Transverse colon (tissue), 4 donors: ENCODE data around the gene FBXL14. TPM values are rescaled to one million over a fixed set of nuclear protein-coding genes. Genes with fewer than 3 reads are reported as not detected.
"Not testable (repeated sequence)": the region's sequence is repeated elsewhere in the genome, so short reads cannot be mapped to it uniquely, and the experiment has no call there.

Experiments
- DNase-seq: peaks from one replicate; pipeline ENCODE4 v3.0.0-alpha.2; 2019
- H3K27ac ChIP-seq, 4 donors: fragments of 200-600 bp; sonication (generic); 2 replicates each; pipeline ENCODE4 v1.5.1; 2016 to 2018; ENCODE audit warnings: inconsistent platforms in 4 of 4
- H3K27me3 ChIP-seq: fragments of 200-600 bp; sonication (generic); 2 replicates; pipeline ENCODE4 v1.5.1; 2017; ENCODE audit warnings: inconsistent platforms
- H3K36me3 ChIP-seq, 4 donors: fragments of 200-600 bp; sonication (generic); 2 replicates each; pipeline ENCODE4 v1.5.1; 2017 to 2019; ENCODE audit warnings: inconsistent platforms in 4 of 4
- H3K4me1 ChIP-seq, 4 donors: fragments of 200-600 bp; sonication (generic); 2 replicates each; pipeline ENCODE4 v1.5.1; 2017 to 2020; ENCODE audit warnings: inconsistent platforms in 4 of 4
- H3K4me3 ChIP-seq, 4 donors: fragments of 200-600 bp; sonication (generic); 1 replicate in 1 of 4; 2 replicates in 3 of 4; pipeline versions ENCODE4 v1.5.1 to v1.6.1; 2017 to 2019; ENCODE audit warnings: inconsistent platforms in 4 of 4
- H3K9me3 ChIP-seq, 2 donors: fragments of 200-600 bp; sonication (generic); 2 replicates each; pipeline ENCODE4 v1.5.1; 2017 to 2019; ENCODE audit warnings: inconsistent platforms in 2 of 2
- EP300 ChIP-seq: sonication (generic); formaldehyde crosslinking; IDR thresholded peaks from one replicate; pipeline ENCODE4 v1.6.1; 2017; ENCODE audit warnings: antibody characterized with exemption, low read depth
- POLR2A ChIP-seq: fragments of 450-650 bp; IDR thresholded peaks from one replicate; pipeline ENCODE4 v1.6.1; 2016; ENCODE audit warnings: antibody characterized with exemption, mild to moderate bottlenecking, moderate library complexity
- POLR2AphosphoS5 ChIP-seq, 3 donors: sonication (generic); formaldehyde crosslinking; IDR thresholded peaks; one replicate each; pipeline ENCODE4 v1.6.1; 2016; ENCODE audit warnings: antibody characterized with exemption in 3 of 3
- WGBS, 2 donors: methylation state at CpG; one replicate each; pipeline ENCODE4 v1.1.5; 2018; ENCODE audit warnings: low coverage in 1 of 2; 5-methylcytosine and 5-hydroxymethylcytosine counted together
- in situ Hi-C, 4 donors: fragments of 200-750 bp; cut with MboI; loops; one replicate each; pipeline versions ENCODE4 v1.15.0 to v1.15.1; 2017; ENCODE audit warnings: low sequenced_read_pairs in 3 of 4, low pct_ligation_motif_present in 1 of 4, low pct_unique_long_range_greater_than_20kb in 1 of 4
- intact Hi-C: fragments of 100-400 bp; cut with DNase I; formaldehyde crosslinking; loops from one replicate; pipeline ENCODE4 v1.15.1; 2023; ENCODE audit warnings: low total_unique reads
- total RNA-seq, 4 donors: library from RNA; depleted of rRNA; stranded (reverse); fragments of >200 nt; gene quantifications; one replicate each; pipeline ENCODE4 v1.1.0, GENCODE V29; 2016
- TF ChIP-seq, protein P1 (sequence below), 5 experiments: fragments of 200-600 bp in 3 of 5; fragments of 450-650 bp in 2 of 5; sonication (generic) in 3 of 5; IDR thresholded peaks; 1 replicate in 2 of 5; 2 replicates in 3 of 5; pipeline ENCODE4 v1.5.1; 2016 to 2017; ENCODE audit warnings: antibody characterized with exemption in 5 of 5, inconsistent platforms in 3 of 5, mild to moderate bottlenecking in 2 of 5, moderate library complexity in 1 of 5

The FBXL14 gene
- total RNA-seq, 4 donors from 2014 or later: 15.5 to 44.4 (median 28.0) TPM

DNA sequence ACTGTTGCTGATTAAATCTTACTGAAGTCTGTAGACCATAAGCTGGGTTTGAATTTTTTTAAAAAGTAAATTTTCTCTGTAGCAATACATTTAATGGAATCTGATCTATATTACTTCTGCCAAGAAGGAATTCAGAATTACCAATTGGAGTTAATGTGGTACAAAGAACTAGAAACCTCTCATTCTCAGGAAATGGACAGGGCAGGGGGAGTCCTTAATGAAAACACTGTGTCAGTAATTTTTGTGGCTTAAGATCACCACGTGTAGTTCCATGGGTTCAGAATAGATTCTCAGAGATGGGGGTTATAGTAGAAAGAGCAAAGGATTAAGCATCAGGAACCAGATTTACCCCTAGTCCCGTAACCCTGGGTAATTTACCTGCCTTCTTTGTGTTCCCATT, 30.3 kb downstream of the FBXL14 start:
- in situ Hi-C loops (loop anchor here in 1 of 4 donors (25.0 kb wide), 1 partner anchor 452 kb away; no protein-coding TSS in a partner anchor), intact Hi-C loops (no loop called here)
- 58 to 81% methylated on average over 2 of the region's 2 CpGs for WGBS, 2 donors
- Histone ChIP-seq H3K36me3 (no peaks in the 10 kb centered on the region), H3K27me3 (no peaks in the 10 kb centered on the region), H3K4me1 (no peaks in the 10 kb centered on the region), H3K27ac (no peak overlapping the region), H3K4me3 (no peak overlapping the region), H3K9me3 (no peaks in the 10 kb centered on the region)
- TF ChIP-seq EP300 (no peak), POLR2A (no peak), POLR2AphosphoS5 (IDR thresholded peaks at IDR 0.05) (no peak)
- TF ChIP-seq, protein P1, sequence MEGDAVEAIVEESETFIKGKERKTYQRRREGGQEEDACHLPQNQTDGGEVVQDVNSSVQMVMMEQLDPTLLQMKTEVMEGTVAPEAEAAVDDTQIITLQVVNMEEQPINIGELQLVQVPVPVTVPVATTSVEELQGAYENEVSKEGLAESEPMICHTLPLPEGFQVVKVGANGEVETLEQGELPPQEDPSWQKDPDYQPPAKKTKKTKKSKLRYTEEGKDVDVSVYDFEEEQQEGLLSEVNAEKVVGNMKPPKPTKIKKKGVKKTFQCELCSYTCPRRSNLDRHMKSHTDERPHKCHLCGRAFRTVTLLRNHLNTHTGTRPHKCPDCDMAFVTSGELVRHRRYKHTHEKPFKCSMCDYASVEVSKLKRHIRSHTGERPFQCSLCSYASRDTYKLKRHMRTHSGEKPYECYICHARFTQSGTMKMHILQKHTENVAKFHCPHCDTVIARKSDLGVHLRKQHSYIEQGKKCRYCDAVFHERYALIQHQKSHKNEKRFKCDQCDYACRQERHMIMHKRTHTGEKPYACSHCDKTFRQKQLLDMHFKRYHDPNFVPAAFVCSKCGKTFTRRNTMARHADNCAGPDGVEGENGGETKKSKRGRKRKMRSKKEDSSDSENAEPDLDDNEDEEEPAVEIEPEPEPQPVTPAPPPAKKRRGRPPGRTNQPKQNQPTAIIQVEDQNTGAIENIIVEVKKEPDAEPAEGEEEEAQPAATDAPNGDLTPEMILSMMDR (IDR thresholded peaks at IDR 0.05): no peak
- no peak for DNase-seq

DNA sequence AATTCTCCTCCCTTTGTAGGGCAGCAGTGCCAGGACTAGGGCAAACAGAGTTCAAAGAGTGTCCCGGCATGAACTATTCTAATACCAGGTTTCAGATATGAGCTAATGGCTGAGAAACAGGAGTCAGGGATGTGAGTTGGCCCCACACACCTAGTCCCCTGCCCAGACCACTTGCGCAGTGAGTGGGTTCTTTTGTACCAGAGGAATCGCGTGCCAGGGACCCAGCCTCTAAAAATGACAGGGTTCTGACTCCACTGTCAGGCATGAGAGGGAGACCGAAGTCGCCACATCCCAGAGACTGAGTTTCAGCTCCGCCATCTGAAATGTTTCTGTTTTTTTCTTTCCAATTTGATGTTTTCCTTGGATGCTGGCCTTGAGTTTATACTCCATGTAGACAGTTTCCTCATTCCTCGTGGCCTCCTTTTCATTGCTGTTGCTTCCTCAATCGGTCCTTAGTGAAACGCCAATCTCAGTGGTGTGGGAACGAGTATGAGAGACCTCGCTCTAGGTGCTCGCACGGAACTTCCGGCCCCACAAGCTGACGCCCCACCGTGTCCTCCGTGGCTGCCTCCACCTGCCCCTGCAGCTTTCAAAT, 31.5 kb downstream of the FBXL14 start:
- Histone ChIP-seq H3K4me1 (no peaks in the 10 kb centered on the region), H3K9me3 (no peaks in the 10 kb centered on the region), H3K4me3 (no peak overlapping the region), H3K27me3 (no peaks in the 10 kb centered on the region), H3K27ac (no peak overlapping the region), H3K36me3 (no peaks in the 10 kb centered on the region)
- in situ Hi-C loops (loop anchor here in 1 of 4 donors (25.0 kb wide), 1 partner anchor 451 kb away; no protein-coding TSS in a partner anchor), intact Hi-C loops (no loop called here)
- 73 to 77% methylated on average over 6 to 18 of the region's 18 CpGs for WGBS, 2 donors
- TF ChIP-seq, protein P1 (IDR thresholded peaks at IDR 0.05): no peak
- no peak for TF ChIP-seq POLR2AphosphoS5 (IDR thresholded peaks at IDR 0.05)
- TF ChIP-seq POLR2A: no peak
- TF ChIP-seq EP300: no peak
- no peak for DNase-seq

DNA sequence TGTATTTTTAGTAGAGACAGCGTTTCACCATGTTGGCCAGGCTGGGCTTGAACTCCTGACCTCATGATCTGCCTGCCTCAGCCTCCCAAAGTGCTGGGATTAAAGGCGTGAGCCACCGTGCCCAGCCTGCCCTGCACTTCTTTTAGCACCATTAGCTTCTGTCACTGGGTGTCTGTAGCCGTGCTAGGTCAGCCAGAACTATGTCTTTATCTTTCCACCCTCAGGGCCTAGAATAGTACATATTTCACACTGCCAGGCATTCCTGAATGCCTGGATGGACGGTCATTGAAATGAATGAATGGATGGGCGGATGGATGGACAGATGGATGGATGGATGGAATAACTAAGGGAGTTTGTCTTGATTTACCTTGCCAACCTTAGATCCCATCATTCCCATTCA, 33.7 kb downstream of the FBXL14 start:
- in situ Hi-C loops (loop anchor here in 1 of 4 donors (25.0 kb wide), 1 partner anchor 448 kb away; no protein-coding TSS in a partner anchor), intact Hi-C loops (no loop called here)
- Histone ChIP-seq H3K36me3 (no peaks in the 10 kb centered on the region), H3K9me3 (no peaks in the 10 kb centered on the region), H3K4me3 (no peak overlapping the region), H3K27me3 (no peaks in the 10 kb centered on the region), H3K4me1 (no peaks in the 10 kb centered on the region), H3K27ac (no peak overlapping the region)
- no peak for TF ChIP-seq POLR2A
- no peak for TF ChIP-seq POLR2AphosphoS5 (IDR thresholded peaks at IDR 0.05)
- TF ChIP-seq, protein P1 (IDR thresholded peaks at IDR 0.05): no peak
- TF ChIP-seq EP300: no peak
- no peak for DNase-seq
- WGBS, 2 donors: 95 to 96% methylated on average over 4 to 6 of the region's 6 CpGs

DNA sequence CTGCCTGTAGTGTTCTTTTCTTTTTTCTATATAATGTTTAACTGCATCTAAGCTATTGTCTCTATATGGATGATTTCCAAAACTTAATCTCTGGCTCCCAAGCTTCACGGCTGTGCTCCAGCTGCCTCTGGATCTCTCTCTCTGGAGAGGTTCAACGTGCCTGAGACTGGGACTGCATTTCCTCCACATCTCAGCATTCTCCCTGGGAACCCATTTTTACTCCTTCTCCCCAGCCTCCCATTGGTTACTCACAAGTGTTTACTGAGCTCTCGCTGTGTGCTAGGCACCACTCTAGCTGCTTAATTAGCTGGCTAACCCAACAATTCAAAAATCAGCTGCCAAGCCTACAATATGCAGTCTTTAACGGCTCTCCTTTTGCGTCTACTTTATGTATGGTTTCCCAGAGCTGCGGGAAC, 34.7 kb downstream of the FBXL14 start:
- Histone ChIP-seq H3K9me3 (no peaks in the 10 kb centered on the region), H3K4me3 (no peak overlapping the region), H3K27me3 (no peaks in the 10 kb centered on the region), H3K36me3 (no peaks in the 10 kb centered on the region), H3K4me1 (no peaks in the 10 kb centered on the region), H3K27ac (no peak overlapping the region)
- 54 to 55% methylated on average over 2 to 6 of the region's 6 CpGs for WGBS, 2 donors
- intact Hi-C loops (no loop called here), in situ Hi-C loops (loop anchor here in 1 of 4 donors (25.0 kb wide), 1 partner anchor 447 kb away; no protein-coding TSS in a partner anchor)
- DNase-seq: no peak
- no peak for TF ChIP-seq POLR2A

DNA sequence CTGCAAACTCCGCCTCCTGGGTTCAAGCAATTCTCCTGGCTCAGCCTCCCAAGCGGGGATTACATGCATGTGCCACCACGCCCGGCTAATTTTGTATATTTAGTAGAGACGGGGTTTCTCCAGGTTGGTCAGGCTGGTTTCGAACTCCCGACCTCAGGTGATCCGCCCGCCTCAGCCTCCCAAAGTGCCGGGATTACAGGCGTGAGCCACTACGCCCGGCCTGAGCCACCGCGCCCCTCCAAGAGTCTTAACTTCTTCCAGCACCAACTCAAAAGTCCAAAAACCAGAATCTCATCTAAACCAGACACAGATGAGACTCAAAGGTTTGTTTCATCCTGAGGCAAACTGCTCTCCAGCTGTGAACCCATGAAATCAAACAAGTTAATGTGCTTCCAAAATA, 36.3 kb downstream of the FBXL14 start:
- H3K4me1 ChIP-seq, intact Hi-C loops, H3K4me3 ChIP-seq, H3K27me3 ChIP-seq, DNase-seq, H3K27ac ChIP-seq, H3K36me3 ChIP-seq, H3K9me3 ChIP-seq: not testable (repeated sequence)
- in situ Hi-C loops: loop anchor here in 1 of 4 donors (25.0 kb wide), 1 partner anchor 446 kb away; no protein-coding TSS in a partner anchor
- 90% methylated on average over 15 of the region's 15 CpGs; no CpG with 5 or more reads in 1 of the 2 donors for WGBS, 2 donors
